HFF-Myc (cell line): ENCODE data around the gene PTPRN2.
"Not testable (repeated sequence)": the region's sequence is repeated elsewhere in the genome, so short reads cannot be mapped to it uniquely, and the experiment has no call there.

ENCODE experiments used
- DNase-seq: peaks from one replicate; pipeline ENCODE4 v3.0.0-alpha.2; 2011; ENCODE audit warnings: low read depth; ENCODE audit errors: extremely low read depth
- H3K4me3 ChIP-seq: replicated peaks from 2 replicates; pipeline ENCODE4 v1.5.1; 2011; ENCODE audit warnings: low read depth, mild to moderate bottlenecking, control low read depth, low read length
- TF ChIP-seq, protein P1 (sequence below): IDR thresholded peaks from 2 replicates; pipeline ENCODE4 v1.5.1; 2012; ENCODE audit warnings: mild to moderate bottlenecking, low read depth, low read length, control low read depth; ENCODE audit errors: missing control alignments

PTPRN2 gene

GRCh38 chr7:158278745-158279320 lies 308.8 kb downstream of the PTPRN2 start:
- TF ChIP-seq, protein P1, sequence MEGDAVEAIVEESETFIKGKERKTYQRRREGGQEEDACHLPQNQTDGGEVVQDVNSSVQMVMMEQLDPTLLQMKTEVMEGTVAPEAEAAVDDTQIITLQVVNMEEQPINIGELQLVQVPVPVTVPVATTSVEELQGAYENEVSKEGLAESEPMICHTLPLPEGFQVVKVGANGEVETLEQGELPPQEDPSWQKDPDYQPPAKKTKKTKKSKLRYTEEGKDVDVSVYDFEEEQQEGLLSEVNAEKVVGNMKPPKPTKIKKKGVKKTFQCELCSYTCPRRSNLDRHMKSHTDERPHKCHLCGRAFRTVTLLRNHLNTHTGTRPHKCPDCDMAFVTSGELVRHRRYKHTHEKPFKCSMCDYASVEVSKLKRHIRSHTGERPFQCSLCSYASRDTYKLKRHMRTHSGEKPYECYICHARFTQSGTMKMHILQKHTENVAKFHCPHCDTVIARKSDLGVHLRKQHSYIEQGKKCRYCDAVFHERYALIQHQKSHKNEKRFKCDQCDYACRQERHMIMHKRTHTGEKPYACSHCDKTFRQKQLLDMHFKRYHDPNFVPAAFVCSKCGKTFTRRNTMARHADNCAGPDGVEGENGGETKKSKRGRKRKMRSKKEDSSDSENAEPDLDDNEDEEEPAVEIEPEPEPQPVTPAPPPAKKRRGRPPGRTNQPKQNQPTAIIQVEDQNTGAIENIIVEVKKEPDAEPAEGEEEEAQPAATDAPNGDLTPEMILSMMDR = no peak
- no peak overlapping the region for H3K4me3 ChIP-seq
- DNase-seq = no peak

DNA sequence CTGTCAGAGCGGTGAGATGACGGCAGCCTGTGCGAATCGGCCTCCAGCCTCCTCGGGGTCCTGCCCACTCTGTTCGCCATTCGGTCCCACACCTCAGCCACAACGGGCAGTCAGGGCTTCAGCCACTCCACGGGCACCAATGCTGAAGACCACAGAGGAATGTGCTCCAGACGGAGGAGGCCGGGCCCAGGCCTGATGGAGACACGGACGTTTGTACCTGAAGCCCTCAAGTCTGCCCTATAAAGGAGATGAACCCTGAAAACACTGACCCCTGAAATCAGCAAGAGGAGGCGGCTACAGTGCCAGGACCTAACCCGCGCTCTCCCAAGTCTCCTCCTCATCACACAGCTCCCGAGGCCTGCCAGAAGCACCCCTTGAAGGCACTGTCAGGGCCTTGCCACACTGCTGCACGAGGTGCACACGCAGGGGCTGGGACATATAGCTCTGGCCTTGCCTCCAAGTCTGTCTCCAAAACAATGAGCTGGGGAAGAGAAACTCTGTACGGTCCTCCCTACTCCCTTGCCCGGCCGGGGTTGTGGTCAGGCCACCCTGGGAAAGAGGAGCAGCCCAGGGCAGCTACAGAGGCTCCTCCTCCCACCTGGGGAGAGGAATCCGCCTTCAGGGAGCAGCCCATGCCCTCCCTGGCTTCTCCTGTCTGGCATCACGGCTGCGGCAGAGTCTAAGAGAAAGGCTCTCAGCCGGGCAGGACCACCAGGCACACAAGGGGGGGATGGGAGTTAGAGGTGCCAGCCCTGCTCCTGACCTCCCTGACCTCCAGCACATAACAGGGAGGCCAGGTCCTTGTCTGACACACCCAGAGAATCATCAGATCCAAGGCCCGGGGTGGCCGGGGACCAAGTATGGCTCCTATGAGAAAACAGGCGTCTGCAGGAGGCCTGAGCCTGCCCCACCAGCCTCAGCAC lies 310.1 kb downstream of the PTPRN2 start:
- TF ChIP-seq, protein P1 = no peak
- H3K4me3 ChIP-seq = no peak overlapping the region
- DNase-seq = no peak

DNA sequence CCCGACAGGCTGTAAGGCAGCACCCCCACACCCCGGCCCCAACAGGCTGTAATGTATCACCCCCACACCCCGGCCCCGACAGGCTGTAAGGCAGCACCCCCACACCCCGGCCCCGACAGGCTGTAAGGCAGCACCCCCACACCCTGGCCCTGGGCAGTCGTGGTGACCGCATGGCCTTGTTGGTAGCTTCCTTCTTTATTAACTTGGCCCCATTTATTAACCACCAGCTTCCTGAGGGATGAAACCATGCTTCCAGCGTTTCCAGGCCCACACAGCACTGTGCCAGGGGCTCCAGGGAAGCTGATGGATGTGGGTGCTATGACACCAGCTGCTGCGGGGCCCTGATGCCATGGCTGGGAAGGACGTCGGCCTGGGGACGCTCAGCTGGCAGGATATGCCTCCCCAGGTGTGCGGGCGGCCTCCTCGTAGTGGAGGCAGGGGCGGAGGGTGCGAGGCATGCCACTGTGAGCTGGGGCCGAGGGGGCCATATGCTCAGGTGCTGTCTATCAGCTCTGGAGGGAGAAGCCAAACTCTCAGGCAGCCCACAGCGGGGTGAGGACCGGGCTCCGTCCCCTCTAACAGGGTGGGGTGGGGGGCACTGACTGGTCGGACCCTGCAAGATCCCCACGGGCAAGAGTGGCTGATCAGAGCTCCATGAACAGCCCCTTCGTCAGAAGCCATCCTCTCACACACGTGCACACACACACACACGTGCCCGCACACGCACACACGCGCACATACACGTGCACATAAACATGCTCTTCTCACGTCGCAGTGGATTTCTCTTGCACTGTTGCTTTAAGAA lies 311.0 kb downstream of the PTPRN2 start:
- DNase-seq = no peak

GRCh38 chr7:158275711-158276413 lies 311.8 kb downstream of the PTPRN2 start:
- TF ChIP-seq, protein P1 = no peak
- no peak for DNase-seq
- no peak overlapping the region for H3K4me3 ChIP-seq

More for the DNA sequence above, 311.0 kb downstream of the PTPRN2 start:
- no peak overlapping the region for H3K4me3 ChIP-seq
- TF ChIP-seq, protein P1 = no peak

- DNase-seq = no peak
- TF ChIP-seq, protein P1 = no peak
- H3K4me3 ChIP-seq = no peak overlapping the region
Measured at GRCh38 chr7:158274996-158275395, 312.6 kb downstream of the PTPRN2 start.

GRCh38 chr7:158274404-158274811 lies 313.2 kb downstream of the PTPRN2 start:
- DNase-seq = no peak
- H3K4me3 ChIP-seq = no peak overlapping the region
- TF ChIP-seq, protein P1 = no peak

DNA sequence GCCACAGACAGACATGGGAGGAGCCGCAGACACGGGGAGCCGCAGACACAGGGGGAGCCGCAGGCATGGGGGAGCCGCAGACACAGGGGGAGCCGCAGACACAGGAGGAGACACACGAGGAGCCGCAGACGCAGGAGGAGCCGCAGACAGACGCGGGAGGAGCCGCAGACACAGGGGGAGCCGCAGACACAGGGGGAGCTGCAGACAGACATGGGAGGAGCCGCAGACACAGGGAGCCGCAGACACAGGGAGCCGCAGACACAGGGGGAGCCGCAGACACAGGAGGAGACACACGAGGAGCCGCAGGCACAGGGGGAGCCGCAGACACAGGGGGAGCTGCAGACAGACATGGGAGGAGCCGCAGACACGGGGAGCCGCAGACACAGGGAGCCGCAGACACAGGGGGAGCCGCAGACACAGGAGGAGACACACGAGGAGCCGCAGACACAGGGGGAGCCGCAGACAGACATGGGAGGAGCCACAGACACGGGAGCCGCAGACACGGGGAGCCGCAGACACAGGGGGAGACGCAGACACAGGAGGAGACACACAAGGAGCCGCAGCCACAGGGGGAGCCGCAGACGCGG lies 313.8 kb downstream of the PTPRN2 start:
- not testable (repeated sequence) for DNase-seq, H3K4me3 ChIP-seq
